HL-60 (cell line): Measurements from ENCODE around the gene SLC22A7.

Experiments
- SPI1 ChIP-seq: IDR thresholded peaks from 2 replicates; pipeline ENCODE4 v1.6.1; 2012; ENCODE audit warnings: low read depth, mild to moderate bottlenecking, borderline replicate concordance
- TF ChIP-seq, protein P1 (sequence below): IDR thresholded peaks from one replicate; pipeline ENCODE4 v1.5.1; 2011; ENCODE audit warnings: low read length, control low read depth, inconsistent platforms; ENCODE audit not compliant: insufficient read depth
- TF ChIP-seq, protein P2 (sequence below): IDR thresholded peaks from 2 replicates; pipeline ENCODE4 v1.6.1; 2012; ENCODE audit warnings: low read depth; ENCODE audit not compliant: insufficient replicate concordance

GRCh38 chr6:43336382-43336781 lies 38.3 kb downstream of the SLC22A7 start:
- TF ChIP-seq, protein P1, sequence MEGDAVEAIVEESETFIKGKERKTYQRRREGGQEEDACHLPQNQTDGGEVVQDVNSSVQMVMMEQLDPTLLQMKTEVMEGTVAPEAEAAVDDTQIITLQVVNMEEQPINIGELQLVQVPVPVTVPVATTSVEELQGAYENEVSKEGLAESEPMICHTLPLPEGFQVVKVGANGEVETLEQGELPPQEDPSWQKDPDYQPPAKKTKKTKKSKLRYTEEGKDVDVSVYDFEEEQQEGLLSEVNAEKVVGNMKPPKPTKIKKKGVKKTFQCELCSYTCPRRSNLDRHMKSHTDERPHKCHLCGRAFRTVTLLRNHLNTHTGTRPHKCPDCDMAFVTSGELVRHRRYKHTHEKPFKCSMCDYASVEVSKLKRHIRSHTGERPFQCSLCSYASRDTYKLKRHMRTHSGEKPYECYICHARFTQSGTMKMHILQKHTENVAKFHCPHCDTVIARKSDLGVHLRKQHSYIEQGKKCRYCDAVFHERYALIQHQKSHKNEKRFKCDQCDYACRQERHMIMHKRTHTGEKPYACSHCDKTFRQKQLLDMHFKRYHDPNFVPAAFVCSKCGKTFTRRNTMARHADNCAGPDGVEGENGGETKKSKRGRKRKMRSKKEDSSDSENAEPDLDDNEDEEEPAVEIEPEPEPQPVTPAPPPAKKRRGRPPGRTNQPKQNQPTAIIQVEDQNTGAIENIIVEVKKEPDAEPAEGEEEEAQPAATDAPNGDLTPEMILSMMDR, result no peak
- no peak for TF ChIP-seq SPI1
- TF ChIP-seq, protein P2, sequence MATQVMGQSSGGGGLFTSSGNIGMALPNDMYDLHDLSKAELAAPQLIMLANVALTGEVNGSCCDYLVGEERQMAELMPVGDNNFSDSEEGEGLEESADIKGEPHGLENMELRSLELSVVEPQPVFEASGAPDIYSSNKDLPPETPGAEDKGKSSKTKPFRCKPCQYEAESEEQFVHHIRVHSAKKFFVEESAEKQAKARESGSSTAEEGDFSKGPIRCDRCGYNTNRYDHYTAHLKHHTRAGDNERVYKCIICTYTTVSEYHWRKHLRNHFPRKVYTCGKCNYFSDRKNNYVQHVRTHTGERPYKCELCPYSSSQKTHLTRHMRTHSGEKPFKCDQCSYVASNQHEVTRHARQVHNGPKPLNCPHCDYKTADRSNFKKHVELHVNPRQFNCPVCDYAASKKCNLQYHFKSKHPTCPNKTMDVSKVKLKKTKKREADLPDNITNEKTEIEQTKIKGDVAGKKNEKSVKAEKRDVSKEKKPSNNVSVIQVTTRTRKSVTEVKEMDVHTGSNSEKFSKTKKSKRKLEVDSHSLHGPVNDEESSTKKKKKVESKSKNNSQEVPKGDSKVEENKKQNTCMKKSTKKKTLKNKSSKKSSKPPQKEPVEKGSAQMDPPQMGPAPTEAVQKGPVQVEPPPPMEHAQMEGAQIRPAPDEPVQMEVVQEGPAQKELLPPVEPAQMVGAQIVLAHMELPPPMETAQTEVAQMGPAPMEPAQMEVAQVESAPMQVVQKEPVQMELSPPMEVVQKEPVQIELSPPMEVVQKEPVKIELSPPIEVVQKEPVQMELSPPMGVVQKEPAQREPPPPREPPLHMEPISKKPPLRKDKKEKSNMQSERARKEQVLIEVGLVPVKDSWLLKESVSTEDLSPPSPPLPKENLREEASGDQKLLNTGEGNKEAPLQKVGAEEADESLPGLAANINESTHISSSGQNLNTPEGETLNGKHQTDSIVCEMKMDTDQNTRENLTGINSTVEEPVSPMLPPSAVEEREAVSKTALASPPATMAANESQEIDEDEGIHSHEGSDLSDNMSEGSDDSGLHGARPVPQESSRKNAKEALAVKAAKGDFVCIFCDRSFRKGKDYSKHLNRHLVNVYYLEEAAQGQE, result no peak
